Measurements from ENCODE around the gene PDE4B. TPM values are rescaled to one million over a fixed set of nuclear protein-coding genes. Genes with fewer than 3 reads are reported as not detected.
"Not testable (repeated sequence)": the region's sequence is repeated elsewhere in the genome, so short reads cannot be mapped to it uniquely, and the experiment has no call there.

The PDE4B gene
- total RNA-seq, 2 donors from 2014 or later = 18.1 to 55.4 TPM

DNA sequence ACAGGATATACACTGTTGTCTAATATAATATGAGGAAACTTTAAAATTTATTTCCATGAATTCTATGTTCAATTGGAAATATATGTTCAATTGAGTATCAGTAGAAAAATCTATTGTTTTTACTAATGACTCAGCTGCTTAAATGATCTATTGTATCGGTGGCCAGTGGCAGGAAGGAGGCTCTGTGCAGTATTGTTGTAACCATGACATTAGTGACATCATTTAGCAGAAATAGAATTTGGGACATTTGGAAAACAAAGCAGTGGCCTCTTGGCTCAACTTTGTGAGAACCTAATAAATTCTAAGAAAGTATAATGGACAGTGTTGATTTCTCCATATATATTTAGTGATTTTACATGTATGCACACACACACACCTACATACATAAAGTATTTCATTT is 257.4 kb downstream of the PDE4B start:
- no peak for TF ChIP-seq POLR2A (IDR thresholded peaks at IDR 0.05)
- TF ChIP-seq, protein P1, sequence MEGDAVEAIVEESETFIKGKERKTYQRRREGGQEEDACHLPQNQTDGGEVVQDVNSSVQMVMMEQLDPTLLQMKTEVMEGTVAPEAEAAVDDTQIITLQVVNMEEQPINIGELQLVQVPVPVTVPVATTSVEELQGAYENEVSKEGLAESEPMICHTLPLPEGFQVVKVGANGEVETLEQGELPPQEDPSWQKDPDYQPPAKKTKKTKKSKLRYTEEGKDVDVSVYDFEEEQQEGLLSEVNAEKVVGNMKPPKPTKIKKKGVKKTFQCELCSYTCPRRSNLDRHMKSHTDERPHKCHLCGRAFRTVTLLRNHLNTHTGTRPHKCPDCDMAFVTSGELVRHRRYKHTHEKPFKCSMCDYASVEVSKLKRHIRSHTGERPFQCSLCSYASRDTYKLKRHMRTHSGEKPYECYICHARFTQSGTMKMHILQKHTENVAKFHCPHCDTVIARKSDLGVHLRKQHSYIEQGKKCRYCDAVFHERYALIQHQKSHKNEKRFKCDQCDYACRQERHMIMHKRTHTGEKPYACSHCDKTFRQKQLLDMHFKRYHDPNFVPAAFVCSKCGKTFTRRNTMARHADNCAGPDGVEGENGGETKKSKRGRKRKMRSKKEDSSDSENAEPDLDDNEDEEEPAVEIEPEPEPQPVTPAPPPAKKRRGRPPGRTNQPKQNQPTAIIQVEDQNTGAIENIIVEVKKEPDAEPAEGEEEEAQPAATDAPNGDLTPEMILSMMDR (IDR thresholded peaks at IDR 0.05) = no peak
- TF ChIP-seq POLR2AphosphoS5 (IDR thresholded peaks at IDR 0.05) = no peak
- Histone ChIP-seq H3K36me3 (no peaks in the 10 kb centered on the region), H3K27me3 (replicated peaks; ENCODE audit: insufficient read depth) (no peaks in the 10 kb centered on the region), H3K27ac (no peak overlapping the region), H3K4me1 (replicated peaks) (no peaks in the 10 kb centered on the region), H3K4me3 (no peak overlapping the region), H3K9me3 (no peaks in the 10 kb centered on the region)
- intact Hi-C loops (cut with DNase I) = no loop called here
- no peak for DNase-seq (ENCODE audit: low spot score)
- WGBS = 81% methylated on average over 1 of the region's 1 CpG

DNA sequence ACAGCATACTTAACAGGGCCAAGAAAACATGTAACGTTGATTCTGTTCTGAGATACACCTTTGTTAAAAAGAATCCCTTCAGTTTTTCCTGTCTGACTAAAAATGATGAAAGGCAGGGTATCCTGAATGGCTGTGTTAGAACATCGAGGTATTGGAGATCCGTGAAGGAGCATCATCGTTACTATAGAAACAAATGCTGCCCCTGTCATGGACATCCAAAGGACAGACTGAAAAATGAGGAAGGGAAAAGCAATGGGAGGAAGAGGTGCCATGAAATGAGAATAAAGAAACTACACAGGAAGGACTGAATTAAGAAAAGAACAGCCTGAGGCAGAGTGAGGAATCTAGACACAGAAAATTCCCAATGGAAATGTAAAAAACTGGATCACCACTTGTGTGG is 257.9 kb downstream of the PDE4B start:
- no peaks in the 10 kb centered on the region for H3K27me3 ChIP-seq (replicated peaks; ENCODE audit: insufficient read depth)
- no peaks in the 10 kb centered on the region for H3K36me3 ChIP-seq
- no peak overlapping the region for H3K27ac ChIP-seq
- TF ChIP-seq POLR2AphosphoS5 (IDR thresholded peaks at IDR 0.05) (no peak), POLR2A (IDR thresholded peaks at IDR 0.05) (no peak)
- TF ChIP-seq, protein P1 (IDR thresholded peaks at IDR 0.05) = no peak
- no peak for DNase-seq (ENCODE audit: low spot score)
- WGBS = 76% methylated on average over 4 of the region's 4 CpGs
- no peaks in the 10 kb centered on the region for H3K9me3 ChIP-seq
- no peak overlapping the region for H3K4me3 ChIP-seq
- no peaks in the 10 kb centered on the region for H3K4me1 ChIP-seq (replicated peaks)
- intact Hi-C loops (cut with DNase I) = no loop called here

DNA sequence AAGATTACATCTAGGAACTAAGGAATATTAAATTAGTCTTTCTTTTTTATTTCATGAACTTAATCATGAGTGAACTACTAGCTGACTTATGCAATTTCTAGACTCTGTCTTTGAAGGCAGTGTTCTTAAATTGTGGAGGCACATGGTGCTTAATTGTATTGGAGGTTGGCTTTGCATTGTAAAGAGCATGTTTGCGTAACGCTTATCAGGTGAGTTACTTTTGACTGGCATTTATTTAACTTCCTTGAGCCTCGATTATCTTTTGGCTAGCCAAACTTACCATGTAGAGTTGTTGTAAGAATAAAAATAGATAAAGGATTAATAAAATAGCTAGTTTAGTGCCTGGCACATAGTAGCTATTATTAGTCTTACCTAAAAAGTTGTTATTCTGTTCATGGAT is 262.4 kb downstream of the PDE4B start:
- H3K36me3 ChIP-seq = no peaks in the 10 kb centered on the region
- intact Hi-C loops (cut with DNase I) = no loop called here
- no peak for DNase-seq (ENCODE audit: low spot score)
- H3K27me3 ChIP-seq (replicated peaks; ENCODE audit: insufficient read depth) = no peaks in the 10 kb centered on the region
- H3K4me1 ChIP-seq (replicated peaks) = no peaks in the 10 kb centered on the region
- TF ChIP-seq POLR2A (IDR thresholded peaks at IDR 0.05) = no peak
- TF ChIP-seq, protein P1 (IDR thresholded peaks at IDR 0.05) = no peak
- TF ChIP-seq POLR2AphosphoS5 (IDR thresholded peaks at IDR 0.05) = no peak
- H3K9me3 ChIP-seq = no peaks in the 10 kb centered on the region
- H3K4me3 ChIP-seq = no peak overlapping the region
- H3K27ac ChIP-seq = no peak overlapping the region
- 50% methylated on average over 3 of the region's 3 CpGs for WGBS

DNA sequence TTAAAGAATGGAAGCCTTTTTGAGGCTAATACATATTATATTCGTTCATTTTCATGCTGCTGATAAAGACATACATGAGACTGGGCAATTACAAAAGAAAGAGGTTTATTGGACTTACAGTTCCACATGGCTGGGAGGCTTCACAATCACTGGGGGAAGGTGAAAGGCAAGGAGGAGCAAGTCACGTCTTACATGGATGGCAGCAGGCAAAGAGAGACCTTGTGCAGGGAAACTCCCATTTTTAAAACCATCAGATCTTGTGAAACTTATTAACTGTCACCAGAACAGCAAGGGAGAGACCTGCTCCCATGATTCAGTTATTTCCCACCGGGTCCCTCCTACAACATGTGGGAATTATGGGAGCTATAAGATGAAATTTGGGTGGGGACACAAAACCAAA is 264.8 kb downstream of the PDE4B start:
- WGBS = 91% methylated on average over 3 of the region's 3 CpGs
- H3K27ac ChIP-seq; H3K27me3 ChIP-seq (replicated peaks; ENCODE audit: insufficient read depth); H3K4me1 ChIP-seq (replicated peaks); DNase-seq (ENCODE audit: low spot score); H3K4me3 ChIP-seq; H3K36me3 ChIP-seq; intact Hi-C loops (cut with DNase I); H3K9me3 ChIP-seq: not testable (repeated sequence)

DNA sequence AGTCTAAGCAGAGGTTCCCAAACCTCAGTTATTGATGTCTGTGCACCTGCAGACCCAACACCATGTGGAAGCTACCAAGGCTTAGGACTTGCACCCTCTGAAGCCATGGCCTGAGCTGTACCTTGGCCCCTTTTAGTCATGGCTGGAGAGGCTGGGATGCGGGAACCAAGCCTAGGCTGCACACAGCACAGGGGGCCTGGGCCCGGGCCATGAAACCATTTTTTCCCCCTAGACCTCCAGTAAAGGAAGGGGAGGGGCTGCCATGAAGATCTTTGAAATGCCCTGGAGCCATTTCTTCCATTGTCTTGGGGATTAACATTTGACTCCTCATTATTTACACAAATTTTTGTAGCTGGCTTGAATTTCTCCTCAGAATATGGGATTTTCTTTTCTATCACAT is 265.9 kb downstream of the PDE4B start:
- no peaks in the 10 kb centered on the region for H3K27me3 ChIP-seq (replicated peaks; ENCODE audit: insufficient read depth)
- DNase-seq (ENCODE audit: low spot score) = no peak
- no peak overlapping the region for H3K4me3 ChIP-seq
- H3K27ac ChIP-seq = no peak overlapping the region
- intact Hi-C loops (cut with DNase I) = no loop called here
- no peaks in the 10 kb centered on the region for H3K36me3 ChIP-seq
- no peaks in the 10 kb centered on the region for H3K9me3 ChIP-seq
- TF ChIP-seq POLR2A (IDR thresholded peaks at IDR 0.05) (no peak), POLR2AphosphoS5 (IDR thresholded peaks at IDR 0.05) (no peak)
- TF ChIP-seq, protein P1 (IDR thresholded peaks at IDR 0.05) = no peak
- no peaks in the 10 kb centered on the region for H3K4me1 ChIP-seq (replicated peaks)
- 96% methylated on average over 2 of the region's 2 CpGs for WGBS

DNA sequence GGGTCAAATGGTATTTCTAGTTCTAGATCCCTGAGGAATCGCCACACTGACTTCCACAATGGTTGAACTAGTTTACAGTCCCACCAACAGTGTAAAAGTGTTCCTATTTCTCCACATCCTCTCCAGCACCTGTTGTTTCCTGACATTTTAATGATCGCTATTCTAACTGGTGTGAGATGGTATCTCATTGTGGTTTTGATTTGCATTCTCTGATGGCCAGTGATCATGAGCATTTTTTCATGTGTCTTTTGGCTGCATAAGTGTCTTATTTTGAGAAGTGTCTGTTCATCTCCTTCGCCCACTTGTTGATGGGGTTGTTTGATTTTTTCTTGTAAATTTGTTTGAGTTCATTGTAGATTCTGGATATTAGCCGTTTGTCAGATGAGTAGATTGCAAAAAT is 274.5 kb downstream of the PDE4B start:
- H3K36me3 ChIP-seq; DNase-seq (ENCODE audit: low spot score); H3K27me3 ChIP-seq (replicated peaks; ENCODE audit: insufficient read depth); H3K4me1 ChIP-seq (replicated peaks); H3K27ac ChIP-seq; H3K4me3 ChIP-seq; H3K9me3 ChIP-seq; intact Hi-C loops (cut with DNase I): not testable (repeated sequence)
- WGBS = 71% methylated on average over 3 of the region's 4 CpGs
